Measurements from ENCODE around the gene GPR87.

- TF ChIP-seq CTCF (IDR thresholded peaks at IDR 0.05), result no peak
- no peak for TF ChIP-seq ZFX (IDR thresholded peaks at IDR 0.05; ENCODE audit: borderline replicate concordance)
Observed at GRCh38 chr3:151357463-151357850, 40.8 kb upstream of the GPR87 start.
